Prostate gland (tissue), 2 donors: ENCODE data around the gene CYP11A1. TPM values are rescaled to one million over a fixed set of nuclear protein-coding genes. Genes with fewer than 3 reads are reported as not detected.

Source experiments
- DNase-seq: peaks from one replicate; pipeline ENCODE4 v3.0.0-alpha.2; 2019; ENCODE audit warnings: low spot score
- H3K27ac ChIP-seq, 2 donors: fragments of 200-600 bp; sonication (generic); 2 replicates each; pipeline ENCODE4 v1.5.1; 2017 to 2019
- H3K27me3 ChIP-seq: fragments of 200-600 bp; sonication (generic); replicated peaks from 2 replicates; pipeline ENCODE4 v1.5.1; 2019; ENCODE audit not compliant: insufficient read depth
- H3K36me3 ChIP-seq, 2 donors: fragments of 200-600 bp; sonication (generic); 1 replicate in 1 of 2; 2 replicates in 1 of 2; pipeline versions ENCODE4 v1.5.1 to v1.8.1; 2017 to 2019
- H3K4me1 ChIP-seq: fragments of 200-600 bp; sonication (generic); replicated peaks from 2 replicates; pipeline ENCODE4 v1.5.1; 2019
- H3K4me3 ChIP-seq, 2 donors: fragments of 200-600 bp; sonication (generic); 2 replicates each; pipeline ENCODE4 v1.5.1; 2017 to 2019
- H3K9me3 ChIP-seq: fragments of 200-600 bp; sonication (generic); 2 replicates; pipeline ENCODE4 v1.5.1; 2017
- CTCF ChIP-seq, 4 experiments: fragments of 200-600 bp in 2 of 4; fragments of 450-650 bp in 2 of 4; sonication (generic) in 2 of 4; IDR thresholded peaks; 1 replicate in 3 of 4; 2 replicates in 1 of 4; pipeline ENCODE4 v1.5.1; 2016 to 2019; ENCODE audit warnings: antibody characterized with exemption in 4 of 4, mild to moderate bottlenecking in 2 of 4, moderate library complexity in 2 of 4
- POLR2A ChIP-seq: fragments of 450-650 bp; IDR thresholded peaks from one replicate; pipeline ENCODE4 v1.6.1; 2016; ENCODE audit warnings: antibody characterized with exemption, mild to moderate bottlenecking
- POLR2AphosphoS5 ChIP-seq: sonication (generic); formaldehyde crosslinking; IDR thresholded peaks from one replicate; pipeline ENCODE4 v1.6.1; 2017; ENCODE audit warnings: antibody characterized with exemption
- WGBS: methylation state at CpG from one replicate; pipeline ENCODE4 v1.1.5; 2018; 5-methylcytosine and 5-hydroxymethylcytosine counted together
- intact Hi-C: fragments of 100-400 bp; cut with DNase I; formaldehyde crosslinking; loops from one replicate; pipeline ENCODE4 v1.14.2; 2022
- total RNA-seq, 2 donors: library from RNA; depleted of rRNA; stranded (reverse); fragments of >200 nt; gene quantifications; one replicate each; pipeline ENCODE4 v1.1.0, GENCODE V29; 2016

Gene CYP11A1
- total RNA-seq, 2 donors from 2014 or later: 0.87 to 45.9 TPM

- TF ChIP-seq POLR2A (no peak), POLR2AphosphoS5 (no peak), CTCF (IDR thresholded peaks at IDR 0.05) (no peak)
- intact Hi-C loops: no loop called here
- 70% methylated on average over 4 of the region's 6 CpGs for WGBS
- H3K36me3 ChIP-seq: no peaks in the 10 kb centered on the region
- no peaks in the 10 kb centered on the region for H3K4me1 ChIP-seq
- peaks cover 3% of the 10 kb centered on the region for H3K27me3 ChIP-seq
- H3K9me3 ChIP-seq: no peaks in the 10 kb centered on the region
- no peak overlapping the region for H3K4me3 ChIP-seq
- DNase-seq: no peak
- H3K27ac ChIP-seq: no peak overlapping the region
Observed at GRCh38 chr15:74303741-74304309, 63.6 kb downstream of the CYP11A1 start.

GRCh38 chr15:74302821-74303359 lies 64.6 kb downstream of the CYP11A1 start:
- Histone ChIP-seq H3K27ac (no peak overlapping the region), H3K4me3 (no peak overlapping the region), H3K4me1 (no peaks in the 10 kb centered on the region), H3K36me3 (no peaks in the 10 kb centered on the region), H3K27me3 (peaks cover 3% of the 10 kb centered on the region), H3K9me3 (no peaks in the 10 kb centered on the region)
- DNase-seq: no peak
- TF ChIP-seq CTCF (IDR thresholded peaks at IDR 0.05): peak; percentile 45 to 74 (median 58)
- no peak for TF ChIP-seq POLR2A
- intact Hi-C loops: no loop called here
- WGBS: 35% methylated on average over 7 of the region's 7 CpGs

- H3K9me3 ChIP-seq: no peaks in the 10 kb centered on the region
Observed at GRCh38 chr15:74301583-74302361, 65.7 kb downstream of the CYP11A1 start.

GRCh38 chr15:74300057-74300795 lies 67.2 kb downstream of the CYP11A1 start:
- intact Hi-C loops: no loop called here

More at GRCh38 chr15:74301583-74302361, 65.7 kb downstream of the CYP11A1 start:
- DNase-seq: no peak
- WGBS: 62% methylated on average over 7 of the region's 7 CpGs
- Histone ChIP-seq H3K27ac (no peak overlapping the region), H3K4me1 (no peaks in the 10 kb centered on the region), H3K4me3 (no peak overlapping the region), H3K36me3 (no peaks in the 10 kb centered on the region), H3K27me3 (peaks cover 3% of the 10 kb centered on the region)
- TF ChIP-seq POLR2AphosphoS5 (no peak), POLR2A (no peak), CTCF (IDR thresholded peaks at IDR 0.05) (no peak)
- intact Hi-C loops: no loop called here

More at GRCh38 chr15:74300057-74300795, 67.2 kb downstream of the CYP11A1 start:
- no peaks in the 10 kb centered on the region for H3K4me1 ChIP-seq
- H3K9me3 ChIP-seq: no peaks in the 10 kb centered on the region
- TF ChIP-seq POLR2AphosphoS5 (no peak), POLR2A (no peak), CTCF (IDR thresholded peaks at IDR 0.05) (no peak)
- no peak overlapping the region for H3K27ac ChIP-seq
- no peak overlapping the region for H3K4me3 ChIP-seq
- H3K36me3 ChIP-seq: no peaks in the 10 kb centered on the region
- H3K27me3 ChIP-seq: peaks cover 3% of the 10 kb centered on the region
- no peak for DNase-seq
- WGBS: 57% methylated on average over 26 of the region's 26 CpGs
